ENCODE data around the gene BAIAP2L2.

DNA sequence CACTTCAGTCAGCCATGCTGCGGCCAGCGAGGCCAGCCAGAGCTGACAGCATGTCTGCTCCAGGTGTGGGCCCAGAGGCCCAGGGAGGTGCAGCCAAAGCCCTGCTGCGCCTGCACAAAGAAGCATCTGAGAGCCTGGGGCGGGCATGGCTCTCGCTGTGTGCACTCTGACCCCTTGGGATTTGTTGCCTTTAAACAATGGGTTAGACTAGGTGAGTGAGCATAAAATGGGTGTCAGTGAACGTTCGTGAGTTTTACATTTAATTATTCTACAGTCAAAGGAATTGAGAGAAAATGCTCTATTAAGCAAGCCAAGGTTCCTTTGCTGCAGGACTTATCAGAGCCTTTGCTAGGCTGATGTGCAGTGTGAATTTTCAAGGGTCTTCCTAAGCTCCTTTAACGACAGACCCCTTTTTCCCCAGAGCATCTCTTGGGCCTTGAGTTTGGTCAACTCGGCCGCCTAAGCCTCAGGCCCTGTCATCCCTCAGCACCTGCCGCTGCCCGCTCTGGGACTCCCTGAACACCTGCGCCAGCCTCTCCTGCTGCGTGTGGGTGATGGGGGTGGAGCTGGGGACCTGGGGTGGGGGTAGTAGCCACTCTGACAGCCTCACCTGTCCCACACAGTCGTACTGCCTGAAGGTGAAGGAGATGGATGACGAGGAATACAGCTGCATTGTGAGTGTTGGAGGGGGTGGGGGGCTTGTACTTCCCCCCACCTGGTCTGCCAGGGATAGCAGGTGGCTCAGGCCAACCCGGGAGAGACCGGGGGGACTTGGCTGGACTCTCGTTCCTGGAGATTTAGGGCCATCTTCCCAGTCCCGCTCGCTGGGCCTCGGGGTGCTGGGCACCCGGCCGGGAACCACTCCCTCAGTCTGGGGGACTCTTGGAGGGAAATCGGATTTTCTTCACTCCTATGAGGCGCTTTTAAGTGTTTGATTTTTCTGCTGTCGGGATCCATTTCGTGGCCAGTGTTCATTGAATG lies 37.0 kb downstream of the BAIAP2L2 start:
- TF ChIP-seq, protein P1, sequence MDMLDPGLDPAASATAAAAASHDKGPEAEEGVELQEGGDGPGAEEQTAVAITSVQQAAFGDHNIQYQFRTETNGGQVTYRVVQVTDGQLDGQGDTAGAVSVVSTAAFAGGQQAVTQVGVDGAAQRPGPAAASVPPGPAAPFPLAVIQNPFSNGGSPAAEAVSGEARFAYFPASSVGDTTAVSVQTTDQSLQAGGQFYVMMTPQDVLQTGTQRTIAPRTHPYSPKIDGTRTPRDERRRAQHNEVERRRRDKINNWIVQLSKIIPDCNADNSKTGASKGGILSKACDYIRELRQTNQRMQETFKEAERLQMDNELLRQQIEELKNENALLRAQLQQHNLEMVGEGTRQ (IDR thresholded peaks at IDR 0.05; ENCODE audit: low read depth, low read length), result no peak
- TF ChIP-seq CEBPB (IDR thresholded peaks at IDR 0.05; ENCODE audit: low read depth, low read length), result no peak
- TF ChIP-seq CTCF (conservative IDR thresholded peaks at IDR 0.05; ENCODE audit: low read depth, low read length), result no peak
- no peak for TF ChIP-seq MAFK (IDR thresholded peaks at IDR 0.05; ENCODE audit: low read depth, low read length)

Data from IMR-90 (cell line).